Stimulated activated CD8-positive, alpha-beta memory T cell treated with anti-CD3 and anti-CD28 coated beads, Interleukin-2, amount 100 ng/mL, for 1 hour (primary cell): ENCODE data around the gene TBC1D4.
"Not testable (repeated sequence)": the region's sequence is repeated elsewhere in the genome, so short reads cannot be mapped to it uniquely, and the experiment has no call there.

ENCODE experiments used
- DNase-seq, 2 donors: peaks; one replicate each; pipeline ENCODE4 v3.0.0-alpha.2; 2020; ENCODE audit warnings: low read depth in 2 of 2

The TBC1D4 gene

DNA sequence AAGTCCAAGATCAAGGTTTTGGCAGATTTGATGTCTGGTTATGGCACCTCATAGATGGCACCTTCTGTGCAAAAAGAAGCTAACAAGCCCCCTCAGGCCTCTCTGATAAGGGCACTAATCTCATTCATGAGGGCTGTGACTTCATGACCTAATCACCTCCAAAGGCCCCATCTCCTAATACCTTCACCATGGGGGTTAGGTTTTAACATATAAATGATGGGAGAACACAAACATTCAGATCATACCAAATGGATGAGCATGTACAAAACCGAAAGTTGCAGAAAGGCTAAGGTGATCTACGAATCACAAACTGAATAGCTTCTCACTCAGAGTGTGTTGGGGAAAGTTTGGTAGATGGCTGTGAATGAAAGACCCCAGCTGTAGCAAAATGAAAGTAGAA lies 217.4 kb downstream of the TBC1D4 start:
- DNase-seq, result no peak

DNA sequence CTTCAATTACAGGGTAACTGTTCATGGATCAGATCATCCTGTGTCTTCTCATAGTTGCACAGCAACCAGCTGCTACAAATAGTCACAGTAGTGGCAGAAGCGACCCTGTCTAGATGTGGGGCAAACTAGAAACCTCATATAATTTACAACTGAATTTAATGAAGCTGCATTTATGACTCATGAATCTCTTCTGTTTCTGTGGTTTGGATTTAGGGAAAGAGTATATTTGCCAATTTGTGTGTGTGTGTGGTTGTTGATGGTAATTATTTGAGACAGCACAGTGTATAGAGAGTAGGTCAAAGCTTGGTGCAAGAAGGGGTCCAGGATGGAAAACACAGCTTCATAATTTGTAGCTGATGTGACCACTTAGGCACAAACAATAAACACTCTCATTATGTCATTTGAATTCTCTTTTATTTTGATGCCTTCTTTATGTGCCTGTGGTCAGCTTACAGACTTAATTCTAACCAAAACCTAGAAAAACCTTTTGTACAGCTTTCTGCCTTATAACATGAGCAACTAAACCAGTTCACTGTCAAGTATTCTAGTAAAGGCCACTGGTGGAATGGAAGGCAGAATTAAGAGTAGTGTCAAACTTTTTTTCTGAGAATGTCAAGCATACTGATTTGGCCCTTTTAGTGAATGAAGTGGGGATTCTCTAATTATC lies 218.1 kb downstream of the TBC1D4 start:
- no peak for DNase-seq

DNA sequence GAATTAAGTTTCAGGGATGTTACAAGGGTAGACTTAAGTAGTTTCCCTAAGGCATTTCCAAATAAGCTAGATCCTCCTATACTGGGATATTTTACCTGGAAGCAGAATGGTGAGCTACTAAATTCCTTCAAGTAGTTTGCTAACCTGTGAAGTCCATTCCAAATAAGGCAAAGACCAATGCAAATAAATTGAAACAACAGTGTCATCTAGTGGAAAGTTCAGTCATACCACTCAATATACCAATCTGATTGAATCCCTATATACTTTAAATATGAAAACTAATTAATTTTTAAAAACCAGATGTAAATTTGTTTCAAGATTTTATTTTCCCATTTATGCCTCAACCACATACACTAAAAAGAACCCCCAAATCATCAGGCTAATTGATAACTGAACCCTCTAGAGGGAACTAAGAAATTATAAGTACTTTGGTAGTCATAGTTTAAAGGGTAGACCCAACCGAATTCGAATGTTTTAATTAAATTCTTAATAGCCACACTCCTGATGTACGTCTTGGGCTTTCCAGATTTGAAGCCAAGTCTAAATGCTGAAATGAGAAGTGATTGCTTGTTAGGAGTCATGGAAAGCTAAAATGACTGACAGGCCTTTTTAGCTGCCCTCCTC lies 223.7 kb downstream of the TBC1D4 start:
- DNase-seq, result no peak

DNA sequence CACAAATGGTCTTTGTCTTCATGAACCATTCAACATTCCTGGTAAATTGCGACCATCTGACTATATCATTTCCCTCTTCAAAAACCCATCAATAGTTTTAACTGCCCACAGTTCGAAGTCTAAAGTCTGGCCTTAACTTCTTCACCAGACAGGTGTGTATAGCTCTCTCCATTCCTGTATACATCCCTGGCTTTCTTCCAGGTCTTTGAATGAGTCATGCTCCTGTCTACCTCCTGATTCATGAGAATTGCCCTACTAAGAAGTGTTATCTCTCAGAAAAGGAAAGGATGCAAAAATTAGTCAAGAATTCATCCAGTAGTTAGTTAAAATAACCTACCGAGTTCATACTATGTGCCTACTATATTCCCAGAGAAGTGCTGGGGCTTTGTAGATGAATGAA lies 225.0 kb downstream of the TBC1D4 start:
- no peak for DNase-seq

- DNase-seq, result no peak
Measured at GRCh38 chr13:75255653-75256052, 226.3 kb downstream of the TBC1D4 start.

- DNase-seq, result no peak
Measured at GRCh38 chr13:75255147-75255546, 226.8 kb downstream of the TBC1D4 start.

GRCh38 chr13:75251188-75251587 lies 230.8 kb downstream of the TBC1D4 start:
- no peak for DNase-seq

- DNase-seq, result no peak
Measured at GRCh38 chr13:75250526-75251178, 231.3 kb downstream of the TBC1D4 start.

- not testable (repeated sequence) for DNase-seq
Measured at GRCh38 chr13:75245578-75245977, 236.4 kb downstream of the TBC1D4 start.

- not testable (repeated sequence) for DNase-seq
Measured at GRCh38 chr13:75240240-75240639, 241.7 kb downstream of the TBC1D4 start.

- DNase-seq, result no peak
Measured at GRCh38 chr13:75236774-75237173, 245.2 kb downstream of the TBC1D4 start.
